Epithelial cell of esophagus (primary cell): ENCODE data around the gene CMTM4.

ENCODE experiments used
- DNase-seq: peaks from one replicate; pipeline ENCODE4 v3.0.0; 2010; ENCODE audit warnings: low read depth
- H3K4me3 ChIP-seq: 2 replicates; pipeline ENCODE4 v1.5.1; 2011; ENCODE audit warnings: mild to moderate bottlenecking, low read length, control low read depth
- CTCF ChIP-seq: IDR thresholded peaks from 2 replicates; pipeline ENCODE4 v1.5.1; 2011; ENCODE audit warnings: low read depth, mild to moderate bottlenecking, low read length, control low read depth, inconsistent platforms; ENCODE audit not compliant: insufficient read depth; ENCODE audit errors: missing control alignments

The CMTM4 gene

GRCh38 chr16:66696669-66697630 lies at the start of gene CMTM4:
Gene CMTM4, minus strand, starts transcription at chr16:66696743. Its CDS starts 218 bp downstream, at chr16:66696525.
- TF ChIP-seq CTCF, result peak; percentile 7
- H3K4me3 ChIP-seq, result peak within 1 kb of the TSS; percentile 87
- peak; percentile 92 for DNase-seq

DNA sequence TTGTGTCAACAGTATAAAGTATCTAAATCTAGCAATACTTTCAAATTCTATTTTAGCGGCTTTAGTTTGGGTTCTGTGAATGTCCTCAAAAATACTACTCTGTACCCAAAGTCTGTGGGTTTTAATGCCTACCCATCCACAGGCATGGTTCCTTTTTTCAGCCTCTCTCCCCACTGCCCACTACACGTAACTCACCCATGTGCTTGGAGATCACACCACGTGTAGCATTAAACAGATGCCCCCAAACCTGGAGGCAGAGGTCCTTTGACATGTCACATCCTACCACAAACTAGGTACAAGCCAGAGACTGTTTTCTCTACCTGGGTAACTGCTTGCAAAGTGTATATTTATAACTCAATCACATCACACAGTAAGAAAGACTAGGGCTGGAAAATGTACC lies 49.5 kb upstream of the CMTM4 start:
- no peak for DNase-seq
- H3K4me3 ChIP-seq, result no peak overlapping the region
- TF ChIP-seq CTCF, result no peak

DNA sequence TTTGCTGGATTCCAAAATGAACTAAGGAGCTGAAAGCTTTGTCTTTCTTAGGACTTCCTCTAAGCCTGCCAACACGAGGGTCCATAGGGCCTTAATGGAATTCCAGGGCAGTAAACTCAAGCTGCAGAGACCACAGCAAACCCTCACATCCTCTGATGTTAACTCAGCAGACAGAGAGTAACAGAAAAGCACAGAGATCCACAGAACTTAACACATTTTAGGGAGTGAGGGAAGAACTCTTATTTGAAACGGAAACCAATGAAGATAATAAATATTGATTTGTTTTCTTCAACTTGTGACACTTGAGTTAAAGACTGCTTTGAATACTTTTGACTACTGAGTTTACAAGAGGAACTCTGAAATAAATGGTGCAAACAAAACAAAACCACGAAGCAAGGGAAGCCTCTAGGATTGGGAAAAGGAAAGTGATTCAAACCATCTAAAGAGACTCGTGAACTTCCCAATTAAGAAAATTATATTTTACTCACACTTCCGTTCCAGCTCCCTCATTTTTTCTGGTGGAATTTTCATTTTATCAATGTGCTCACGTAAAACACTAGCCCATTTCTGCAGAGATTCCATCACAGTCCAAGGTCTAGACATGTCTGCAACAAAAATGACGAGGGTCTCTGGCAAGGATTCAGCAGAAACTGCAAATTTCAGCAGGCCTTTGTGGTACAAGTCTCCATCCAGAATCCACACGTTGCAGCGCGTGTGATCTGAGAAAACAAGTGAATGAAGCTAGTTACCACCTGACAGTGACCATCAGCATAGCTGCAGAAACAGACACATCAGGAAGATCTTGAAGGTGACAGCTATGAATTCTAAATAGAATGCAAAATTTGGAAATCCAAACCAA lies 45.6 kb upstream of the CMTM4 start:
- no peak overlapping the region for H3K4me3 ChIP-seq
- no peak for DNase-seq

GRCh38 chr16:66741169-66741900 lies 44.8 kb upstream of the CMTM4 start:
- peak; percentile 79 for DNase-seq
- no peak for TF ChIP-seq CTCF
- H3K4me3 ChIP-seq, result no peak overlapping the region

More for the DNA sequence above, 45.6 kb upstream of the CMTM4 start:
- no peak for TF ChIP-seq CTCF

- H3K4me3 ChIP-seq, result no peak overlapping the region
- TF ChIP-seq CTCF, result no peak
- DNase-seq, result peak; percentile 63
These were observed 44.0 kb upstream of the CMTM4 start for GRCh38 chr16:66740533-66740932.

GRCh38 chr16:66740010-66740409 lies 43.5 kb upstream of the CMTM4 start:
- DNase-seq, result peak; percentile 42
- TF ChIP-seq CTCF, result peak; percentile 59
- H3K4me3 ChIP-seq, result no peak overlapping the region
